Activated naive CD4-positive, alpha-beta T cell treated with anti-CD3 and anti-CD28 coated beads, Interleukin-2, amount 50 U/mL, for 16 hours (primary cell): ENCODE results near the gene MRFAP1L1.
"Not testable (repeated sequence)": the region's sequence is repeated elsewhere in the genome, so short reads cannot be mapped to it uniquely, and the experiment has no call there.

Source experiments
- DNase-seq: peaks from one replicate; pipeline ENCODE4 v3.0.0-alpha.2; 2020

MRFAP1L1 gene

GRCh38 chr4:6686104-6686787 lies 23.4 kb downstream of the MRFAP1L1 start:
- no peak for DNase-seq

DNA sequence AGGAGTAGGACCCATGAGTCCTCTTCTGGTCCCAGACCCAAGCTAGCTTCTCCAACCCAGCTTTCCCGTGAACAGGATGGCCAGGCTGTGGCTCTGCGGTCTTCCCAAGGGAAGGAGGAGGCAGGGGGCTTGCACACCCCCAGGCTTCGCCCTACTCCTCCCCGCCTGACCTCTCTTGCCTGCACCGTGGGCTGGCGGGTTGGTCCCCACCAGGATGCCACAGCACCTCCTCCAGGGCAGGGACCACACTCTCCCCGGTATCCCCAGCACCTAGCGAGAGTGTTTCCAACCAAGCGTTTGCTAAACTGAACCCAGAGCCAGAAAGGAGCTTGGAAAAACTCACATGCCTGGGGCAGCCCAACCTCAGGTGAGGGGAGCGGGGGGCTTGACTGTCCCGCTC lies 25.0 kb downstream of the MRFAP1L1 start:
- DNase-seq, result no peak

DNA sequence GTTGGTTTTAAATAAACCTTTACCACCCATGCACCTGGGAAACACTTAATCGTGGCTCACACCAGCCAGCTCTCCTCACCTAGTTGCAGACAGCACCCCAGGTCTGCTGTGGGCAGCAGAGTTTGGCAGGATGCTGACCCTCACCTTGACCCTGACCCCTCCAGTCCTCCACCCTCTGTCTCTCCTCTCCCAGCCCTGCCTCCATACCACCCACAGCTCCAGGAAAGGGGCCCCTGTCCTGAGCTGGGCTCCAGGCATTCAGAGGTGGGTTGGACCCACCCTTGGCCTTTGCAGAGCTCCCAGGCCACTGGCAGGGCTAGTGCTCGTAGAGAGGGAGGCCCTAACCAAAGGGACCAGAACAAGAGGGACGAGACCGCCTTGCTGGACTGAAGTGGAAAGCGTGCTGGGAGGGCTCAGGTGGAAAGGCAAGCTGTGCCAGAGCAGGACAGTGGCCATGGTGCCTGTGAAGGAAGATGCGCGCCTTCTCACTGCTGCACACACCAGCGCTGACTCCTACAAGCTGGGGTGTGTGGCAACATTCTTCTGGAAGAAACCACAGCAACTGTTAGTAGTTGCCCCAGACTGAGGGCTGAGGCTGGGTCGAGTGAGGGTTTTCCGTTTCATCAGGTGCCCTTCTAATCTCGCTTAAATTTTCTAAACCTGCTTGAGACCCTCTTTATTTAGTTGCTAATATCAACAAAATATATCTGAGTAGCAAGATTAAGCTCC lies 26.6 kb downstream of the MRFAP1L1 start:
- no peak for DNase-seq

- no peak for DNase-seq
Measured at GRCh38 chr4:6681191-6681590, 28.5 kb downstream of the MRFAP1L1 start.

DNA sequence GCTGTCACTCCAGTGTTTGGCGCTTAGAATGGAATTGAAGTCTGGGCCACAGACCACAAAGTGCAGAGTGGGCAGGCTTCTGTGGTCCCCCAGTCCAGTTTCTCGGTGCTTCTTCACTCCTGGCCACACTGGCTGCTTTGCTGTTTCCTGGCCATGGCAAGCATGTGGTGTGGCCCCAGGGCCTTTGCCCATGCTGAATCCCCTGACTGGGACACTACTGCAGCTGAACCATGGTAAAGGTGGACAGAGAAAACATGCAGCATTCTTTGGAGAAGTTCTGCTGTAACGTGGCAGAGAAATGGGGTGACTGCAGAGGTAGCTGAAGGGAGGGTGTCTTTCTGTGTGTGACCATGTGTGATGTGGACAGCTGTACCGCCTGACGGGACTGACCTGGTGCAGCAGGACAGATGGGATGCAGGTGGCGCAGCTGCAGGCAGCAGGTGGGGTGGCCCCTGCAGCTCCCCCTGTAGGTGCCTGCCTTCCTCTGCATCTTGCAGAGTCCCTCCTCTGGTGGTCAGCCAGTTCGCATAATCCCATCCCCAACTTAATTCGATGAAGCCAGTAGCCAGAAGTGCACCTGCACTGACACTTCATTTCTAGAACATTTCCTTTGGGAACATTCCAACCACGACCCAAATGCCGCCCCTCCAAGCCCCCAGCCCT lies 29.2 kb downstream of the MRFAP1L1 start:
- no peak for DNase-seq

GRCh38 chr4:6676722-6677558 lies 32.7 kb downstream of the MRFAP1L1 start:
- DNase-seq, result no peak

DNA sequence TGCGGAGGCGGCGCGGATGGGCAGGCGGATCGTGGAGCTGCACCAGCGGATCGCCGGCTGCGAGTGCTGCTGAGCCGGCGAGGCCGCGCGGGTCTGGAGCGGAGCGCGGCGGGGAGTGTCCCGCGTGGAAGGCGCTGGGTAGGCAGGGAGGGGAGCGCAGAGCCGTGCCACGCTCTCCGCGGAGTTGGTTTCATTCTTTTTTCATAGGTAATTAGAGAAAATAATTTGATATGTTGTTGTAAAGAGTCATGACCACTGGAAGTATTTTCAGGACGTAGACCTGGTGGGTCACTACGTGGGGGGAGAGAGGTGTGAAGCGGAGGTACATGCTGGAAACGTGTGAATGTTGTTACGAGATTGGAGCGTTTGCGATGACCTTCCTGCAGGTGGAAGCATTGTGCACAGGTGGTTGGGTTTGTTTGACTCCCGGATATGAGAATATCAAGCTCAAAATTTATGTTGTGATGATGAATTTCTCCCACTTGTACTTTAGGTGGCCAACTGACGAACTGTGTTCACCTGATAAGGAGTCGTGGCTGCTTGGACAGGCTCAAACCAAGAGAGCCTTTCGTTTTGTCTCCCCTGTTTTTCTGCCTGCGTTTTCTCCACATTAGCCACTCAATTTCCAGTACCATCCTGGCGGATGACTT lies 35.0 kb downstream of the MRFAP1L1 start:
- DNase-seq, result peak; percentile 67

GRCh38 chr4:6673660-6674499 lies 35.8 kb downstream of the MRFAP1L1 start:
- peak; percentile 94 for DNase-seq

- DNase-seq, result peak; percentile 46
Measured at GRCh38 chr4:6673191-6673659, 36.4 kb downstream of the MRFAP1L1 start.

- not testable (repeated sequence) for DNase-seq
Measured at GRCh38 chr4:6672541-6673190, 37.0 kb downstream of the MRFAP1L1 start.

DNA sequence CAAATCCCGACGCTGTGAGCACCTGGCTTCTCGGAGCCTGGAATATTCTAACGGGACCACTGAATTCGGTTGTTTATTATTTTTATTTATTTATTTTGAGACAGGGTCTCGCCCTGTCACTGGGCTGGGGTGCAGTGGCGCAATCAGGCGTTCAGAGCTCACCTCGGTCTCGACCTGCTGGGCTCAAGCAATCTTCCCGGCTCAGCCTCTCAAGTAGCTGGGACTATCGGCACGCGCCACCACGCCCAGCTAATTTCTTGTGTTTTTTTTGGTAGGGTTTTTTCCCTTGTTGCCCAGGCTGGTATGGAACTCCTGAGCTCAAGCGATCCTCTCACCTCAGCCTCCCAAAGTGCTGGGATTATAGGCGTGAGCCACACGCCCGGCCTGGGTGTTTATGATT lies 37.5 kb downstream of the MRFAP1L1 start:
- DNase-seq, result no peak

DNA sequence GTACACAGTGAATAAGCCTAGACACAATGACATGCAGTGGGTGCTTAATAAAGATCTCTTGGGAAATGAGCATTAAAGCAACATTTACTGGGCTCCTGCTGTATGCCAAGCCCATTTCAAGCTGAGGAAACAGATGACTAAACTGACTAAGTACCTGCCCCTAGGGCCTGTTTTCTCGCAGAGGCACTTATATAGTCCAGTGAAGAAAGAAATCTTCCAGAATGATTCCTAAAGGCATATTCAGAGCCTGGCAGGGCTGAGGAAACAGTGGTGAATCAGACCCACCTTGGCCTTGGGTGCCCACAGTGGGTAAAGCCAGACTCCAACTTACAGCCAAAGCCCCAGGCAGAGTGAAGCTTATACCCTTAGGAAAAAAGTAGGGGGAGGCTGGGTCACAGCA lies 38.0 kb downstream of the MRFAP1L1 start:
- no peak for DNase-seq

GRCh38 chr4:6668391-6668790 lies 41.3 kb downstream of the MRFAP1L1 start:
- no peak for DNase-seq

DNA sequence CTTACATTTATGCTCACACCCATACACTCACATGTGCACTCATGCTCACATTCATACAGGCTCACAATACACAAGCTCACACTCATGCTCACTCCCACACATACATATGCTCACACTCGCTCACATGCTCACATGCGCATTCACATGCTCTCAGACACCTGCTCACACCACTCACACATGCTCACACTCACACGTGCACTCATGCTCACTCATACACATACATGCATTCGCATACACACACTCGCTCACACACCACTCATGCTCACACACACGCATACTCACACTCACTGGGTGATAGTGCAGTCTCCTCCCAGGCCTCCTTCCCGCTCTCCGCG lies 44.4 kb downstream of the MRFAP1L1 start:
- DNase-seq, result no peak

- DNase-seq, result no peak
Measured at GRCh38 chr4:6663596-6664393, 45.9 kb downstream of the MRFAP1L1 start.

DNA sequence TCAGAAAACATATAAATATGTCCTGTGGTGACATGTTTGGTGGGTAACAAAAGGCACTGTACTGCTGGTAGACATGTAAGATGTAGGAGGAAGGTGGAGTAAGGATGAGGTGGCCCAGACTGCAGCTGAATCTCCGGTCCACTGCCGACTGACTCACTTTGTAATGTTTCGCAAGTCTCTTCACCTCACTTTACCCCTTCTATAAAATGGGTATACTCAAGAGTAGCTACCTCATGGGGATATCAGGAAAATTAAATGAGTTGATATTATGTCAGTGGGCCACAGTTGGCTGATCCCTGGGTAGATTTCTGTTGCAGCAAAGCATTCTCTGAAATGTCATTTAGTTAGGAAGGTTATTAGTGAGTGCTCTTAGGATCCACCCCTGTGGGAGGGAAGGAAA lies 47.1 kb downstream of the MRFAP1L1 start:
- DNase-seq, result no peak

DNA sequence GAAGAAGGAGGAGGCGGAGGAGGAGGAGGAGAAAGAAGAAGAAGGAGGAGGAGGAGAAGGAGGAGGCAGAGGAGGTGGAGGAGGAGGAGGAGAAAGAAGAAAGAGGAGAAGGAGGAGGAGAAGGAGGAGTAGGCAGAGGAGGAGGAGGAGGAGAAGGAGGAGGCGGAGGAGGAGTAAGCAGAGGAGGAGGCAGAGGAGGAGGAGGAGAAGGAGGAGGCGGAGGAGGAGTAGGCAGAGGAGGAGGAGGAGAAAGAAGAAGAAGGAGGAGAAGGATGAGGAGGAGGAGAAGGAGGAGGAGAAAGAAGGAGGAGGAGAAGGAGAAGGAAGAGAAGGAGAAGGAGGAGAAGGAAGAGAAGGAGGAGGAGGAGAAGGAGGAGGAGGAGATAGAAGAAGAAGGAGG lies 49.2 kb downstream of the MRFAP1L1 start:
- DNase-seq, result no peak

GRCh38 chr4:6659897-6660296 lies 49.8 kb downstream of the MRFAP1L1 start:
- DNase-seq, result no peak

- DNase-seq, result peak; percentile 61
Measured at GRCh38 chr4:6658597-6659075, 51.0 kb downstream of the MRFAP1L1 start.

DNA sequence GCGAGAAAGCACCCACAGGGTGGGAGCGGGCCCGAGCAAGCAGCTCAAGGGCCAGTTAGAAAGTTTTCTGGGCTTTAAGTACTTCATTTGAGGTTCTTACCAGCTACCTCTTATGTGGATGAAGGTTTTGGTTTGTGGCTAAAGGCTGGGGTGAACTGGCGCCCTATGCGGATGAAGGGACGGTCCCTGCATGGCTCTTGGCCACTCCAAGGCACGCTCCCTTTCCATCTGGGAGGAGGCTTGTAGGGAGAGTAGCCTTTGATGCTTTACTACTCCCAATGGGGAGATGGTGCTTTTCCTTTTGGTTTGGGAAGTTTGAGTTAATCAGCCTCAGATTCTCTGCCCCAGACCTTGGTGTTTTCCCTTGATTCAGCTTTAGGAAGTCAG lies 51.5 kb downstream of the MRFAP1L1 start:
- no peak for DNase-seq
